Gastroesophageal sphincter (tissue), 4 donors: Measurements from ENCODE around the gene SYTL3. TPM values are rescaled to one million over a fixed set of nuclear protein-coding genes. Genes with fewer than 3 reads are reported as not detected.

ENCODE experiments used
- ATAC-seq: fragments of 150-250 bp; one replicate; pipeline ENCODE4 v1.9.1; 2016; ENCODE audit warnings: mild to moderate bottlenecking, moderate library complexity
- H3K27ac ChIP-seq, 4 donors: fragments of 200-600 bp; sonication (generic) in 3 of 4; 1 replicate in 3 of 4; 2 replicates in 1 of 4; pipeline ENCODE4 v1.5.1; 2016 to 2019
- H3K27me3 ChIP-seq: fragments of 200-600 bp; sonication (generic); one replicate; pipeline ENCODE4 v1.5.1; 2019
- H3K36me3 ChIP-seq, 2 donors: fragments of 200-600 bp; sonication (generic); one replicate each; pipeline ENCODE4 v1.5.1; 2019; ENCODE audit warnings: control low read depth in 1 of 2
- H3K4me1 ChIP-seq, 3 donors: fragments of 200-600 bp; sonication (generic); 1 replicate in 2 of 3; 2 replicates in 1 of 3; pipeline ENCODE4 v1.5.1; 2016 to 2019; ENCODE audit warnings: control low read depth in 2 of 3
- H3K4me3 ChIP-seq, 2 donors: fragments of 200-600 bp; sonication (generic); one replicate each; pipeline ENCODE4 v1.5.1; 2019; ENCODE audit warnings: mild to moderate bottlenecking in 1 of 2, moderate library complexity in 1 of 2
- H3K9me3 ChIP-seq, 3 donors: fragments of 200-600 bp; sonication (generic); one replicate each; pipeline ENCODE4 v1.5.1; 2017 to 2019; ENCODE audit warnings: control low read depth in 2 of 3
- CTCF ChIP-seq, 4 experiments: fragments of 200-600 bp in 2 of 4; fragments of 450-650 bp in 2 of 4; sonication (generic) in 1 of 4; IDR thresholded peaks; one replicate each; pipeline ENCODE4 v1.5.1; 2017 to 2019; ENCODE audit warnings: antibody characterized with exemption in 4 of 4, mild to moderate bottlenecking in 2 of 4, moderate library complexity in 2 of 4
- EP300 ChIP-seq: sonication (generic); formaldehyde crosslinking; IDR thresholded peaks from one replicate; pipeline ENCODE4 v1.6.1; 2017; ENCODE audit warnings: antibody characterized with exemption, mild to moderate bottlenecking
- POLR2A ChIP-seq, 2 donors: fragments of 450-650 bp; IDR thresholded peaks; one replicate each; pipeline ENCODE4 v1.6.1; 2017; ENCODE audit warnings: antibody characterized with exemption in 2 of 2, mild to moderate bottlenecking in 2 of 2, moderate library complexity in 1 of 2
- POLR2AphosphoS5 ChIP-seq: sonication (generic); formaldehyde crosslinking; IDR thresholded peaks from one replicate; pipeline ENCODE4 v1.6.1; 2017; ENCODE audit warnings: antibody characterized with exemption
- WGBS, 2 donors: methylation state at CpG; one replicate each; pipeline ENCODE4 v1.1.5; 2018; ENCODE audit warnings: low coverage in 1 of 2; 5-methylcytosine and 5-hydroxymethylcytosine counted together
- total RNA-seq, 4 donors: library from RNA; depleted of rRNA; stranded (reverse); fragments of >200 nt; gene quantifications; one replicate each; pipeline ENCODE4 v1.1.0, GENCODE V29; 2016

The SYTL3 gene
- total RNA-seq, 4 donors from 2014 or later = 1.9 to 5.9 (median 4.5) TPM

- 73 to 91% methylated on average over 3 to 6 of the region's 6 CpGs for WGBS, 2 donors
- Histone ChIP-seq H3K4me1 (peaks cover 0 to 11% (median 9%) of the 10 kb centered on the region in 3 donors), H3K4me3 (no peak overlapping the region), H3K9me3 (no peaks in the 10 kb centered on the region), H3K27ac (no peak overlapping the region), H3K27me3 (no peaks in the 10 kb centered on the region), H3K36me3 (peaks cover 0 to 84% of the 10 kb centered on the region in 2 donors)
- no peak for ATAC-seq
- TF ChIP-seq POLR2A (IDR thresholded peaks at IDR 0.05) (no peak), POLR2AphosphoS5 (no peak), CTCF (IDR thresholded peaks at IDR 0.05) (no peak), EP300 (no peak)
These were observed 23.3 kb upstream of the SYTL3 start for GRCh38 chr6:158626360-158627167.

GRCh38 chr6:158627168-158627939 is 22.5 kb upstream of the SYTL3 start:
- H3K27ac ChIP-seq = no peak overlapping the region
- no peak for ATAC-seq
- no peaks in the 10 kb centered on the region for H3K27me3 ChIP-seq
- H3K36me3 ChIP-seq = peaks cover 0 to 79% of the 10 kb centered on the region in 2 donors
- TF ChIP-seq POLR2AphosphoS5 (no peak), CTCF (IDR thresholded peaks at IDR 0.05) (no peak), EP300 (no peak), POLR2A (IDR thresholded peaks at IDR 0.05) (no peak)
- H3K4me1 ChIP-seq = peaks cover 0 to 18% (median 16%) of the 10 kb centered on the region in 3 donors
- H3K4me3 ChIP-seq = no peak overlapping the region
- no peaks in the 10 kb centered on the region for H3K9me3 ChIP-seq
- WGBS, 2 donors = 73 to 91% methylated on average over 3 to 16 of the region's 20 CpGs

GRCh38 chr6:158627940-158628211 is 22.0 kb upstream of the SYTL3 start:
- peaks cover 0 to 79% of the 10 kb centered on the region in 2 donors for H3K36me3 ChIP-seq
- no peak overlapping the region for H3K4me3 ChIP-seq
- no peak for ATAC-seq
- TF ChIP-seq CTCF (IDR thresholded peaks at IDR 0.05) = no peak
- no peak for TF ChIP-seq EP300
- no peak for TF ChIP-seq POLR2A (IDR thresholded peaks at IDR 0.05)
- TF ChIP-seq POLR2AphosphoS5 = no peak
- 72% methylated on average over 2 of the region's 9 CpGs; no CpG with 5 or more reads in 1 of the 2 donors for WGBS, 2 donors
- no peaks in the 10 kb centered on the region for H3K27me3 ChIP-seq
- H3K9me3 ChIP-seq = no peaks in the 10 kb centered on the region
- H3K4me1 ChIP-seq = peaks cover 0 to 20% (median 16%) of the 10 kb centered on the region in 3 donors
- H3K27ac ChIP-seq = no peak overlapping the region

GRCh38 chr6:158628542-158628941 is 21.3 kb upstream of the SYTL3 start:
- H3K27ac ChIP-seq = no peak overlapping the region
- H3K36me3 ChIP-seq = peaks cover 0 to 82% of the 10 kb centered on the region in 2 donors
- H3K4me1 ChIP-seq = peaks cover 0 to 20% (median 16%) of the 10 kb centered on the region in 3 donors
- no peak for ATAC-seq
- no peak overlapping the region for H3K4me3 ChIP-seq
- H3K27me3 ChIP-seq = no peaks in the 10 kb centered on the region
- TF ChIP-seq CTCF (IDR thresholded peaks at IDR 0.05) (no peak), POLR2AphosphoS5 (no peak), POLR2A (IDR thresholded peaks at IDR 0.05) (no peak), EP300 (no peak)
- no peaks in the 10 kb centered on the region for H3K9me3 ChIP-seq
- WGBS, 2 donors = 100% methylated on average over 1 of the region's 17 CpGs; no CpG with 5 or more reads in 1 of the 2 donors
